HFF-Myc (cell line): ENCODE data around the gene PRKN.

Experiments
- DNase-seq: peaks from one replicate; pipeline ENCODE4 v3.0.0-alpha.2; 2011; ENCODE audit warnings: low read depth; ENCODE audit errors: extremely low read depth
- H3K4me3 ChIP-seq: replicated peaks from 2 replicates; pipeline ENCODE4 v1.5.1; 2011; ENCODE audit warnings: low read depth, mild to moderate bottlenecking, control low read depth, low read length
- TF ChIP-seq, protein P1 (sequence below): IDR thresholded peaks from 2 replicates; pipeline ENCODE4 v1.5.1; 2012; ENCODE audit warnings: mild to moderate bottlenecking, low read depth, low read length, control low read depth; ENCODE audit errors: missing control alignments

Gene PRKN

DNA sequence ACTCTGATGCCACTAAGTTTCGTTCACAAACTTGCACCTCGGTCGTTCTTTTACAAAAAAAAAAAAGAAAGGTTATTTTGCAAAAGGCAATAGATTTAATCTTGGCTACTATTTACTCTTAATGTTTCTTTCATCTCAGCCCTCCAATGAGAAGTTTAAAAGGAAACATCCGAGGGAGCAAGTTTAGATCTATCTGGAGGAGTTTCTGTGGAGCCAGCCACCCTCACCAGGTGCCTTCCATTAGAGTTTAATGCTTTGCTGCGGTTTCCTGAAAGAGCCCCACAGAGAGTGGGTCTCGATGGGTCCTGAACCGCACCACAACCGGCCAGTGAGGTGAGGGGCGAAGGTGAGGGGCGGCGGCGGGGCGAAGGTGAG is 632 bp downstream of the PRKN start:
- H3K4me3 ChIP-seq = peak overlapping the region; percentile 62
- TF ChIP-seq, protein P1, sequence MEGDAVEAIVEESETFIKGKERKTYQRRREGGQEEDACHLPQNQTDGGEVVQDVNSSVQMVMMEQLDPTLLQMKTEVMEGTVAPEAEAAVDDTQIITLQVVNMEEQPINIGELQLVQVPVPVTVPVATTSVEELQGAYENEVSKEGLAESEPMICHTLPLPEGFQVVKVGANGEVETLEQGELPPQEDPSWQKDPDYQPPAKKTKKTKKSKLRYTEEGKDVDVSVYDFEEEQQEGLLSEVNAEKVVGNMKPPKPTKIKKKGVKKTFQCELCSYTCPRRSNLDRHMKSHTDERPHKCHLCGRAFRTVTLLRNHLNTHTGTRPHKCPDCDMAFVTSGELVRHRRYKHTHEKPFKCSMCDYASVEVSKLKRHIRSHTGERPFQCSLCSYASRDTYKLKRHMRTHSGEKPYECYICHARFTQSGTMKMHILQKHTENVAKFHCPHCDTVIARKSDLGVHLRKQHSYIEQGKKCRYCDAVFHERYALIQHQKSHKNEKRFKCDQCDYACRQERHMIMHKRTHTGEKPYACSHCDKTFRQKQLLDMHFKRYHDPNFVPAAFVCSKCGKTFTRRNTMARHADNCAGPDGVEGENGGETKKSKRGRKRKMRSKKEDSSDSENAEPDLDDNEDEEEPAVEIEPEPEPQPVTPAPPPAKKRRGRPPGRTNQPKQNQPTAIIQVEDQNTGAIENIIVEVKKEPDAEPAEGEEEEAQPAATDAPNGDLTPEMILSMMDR = no peak
- DNase-seq = no peak

DNA sequence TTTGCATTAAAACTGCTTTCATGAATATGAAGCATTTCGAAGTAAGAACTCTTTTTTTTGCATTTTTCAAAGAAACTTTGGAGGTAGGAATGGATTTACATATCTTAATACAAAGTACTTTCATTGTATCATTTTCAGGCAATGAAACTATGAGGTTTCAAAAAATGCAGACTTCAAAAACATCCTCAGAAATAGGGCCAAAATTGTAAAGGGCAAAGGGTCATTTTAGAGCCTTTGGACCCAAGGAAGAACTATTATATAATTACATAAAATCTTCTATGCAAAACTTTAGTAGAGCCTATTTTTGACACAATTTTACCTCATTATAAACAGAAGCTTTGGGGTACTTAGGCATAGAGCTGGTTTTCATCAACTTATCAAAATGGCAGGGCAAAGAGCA is 4.9 kb downstream of the PRKN start:
- no peak overlapping the region for H3K4me3 ChIP-seq
- TF ChIP-seq, protein P1 = no peak
- DNase-seq = no peak

DNA sequence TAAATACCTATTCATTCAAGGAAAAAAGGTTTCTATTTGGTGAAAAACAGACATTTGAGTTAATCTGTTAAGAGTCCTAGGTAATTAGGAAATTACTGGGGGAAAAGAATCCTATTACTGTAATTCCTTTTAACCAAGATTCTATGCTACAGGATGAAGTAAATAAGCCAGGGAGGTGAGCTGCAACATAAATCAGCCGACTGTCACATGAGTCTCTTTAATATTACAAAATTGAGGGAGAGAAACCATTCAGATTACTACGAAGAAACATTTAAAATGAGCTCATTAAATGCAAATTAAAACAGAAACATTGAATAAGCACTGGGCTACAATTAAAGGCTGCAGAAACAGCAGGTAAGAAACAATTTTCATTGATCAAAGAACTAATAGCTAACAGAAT is 5.3 kb downstream of the PRKN start:
- TF ChIP-seq, protein P1 = no peak
- no peak for DNase-seq
- no peak overlapping the region for H3K4me3 ChIP-seq

DNA sequence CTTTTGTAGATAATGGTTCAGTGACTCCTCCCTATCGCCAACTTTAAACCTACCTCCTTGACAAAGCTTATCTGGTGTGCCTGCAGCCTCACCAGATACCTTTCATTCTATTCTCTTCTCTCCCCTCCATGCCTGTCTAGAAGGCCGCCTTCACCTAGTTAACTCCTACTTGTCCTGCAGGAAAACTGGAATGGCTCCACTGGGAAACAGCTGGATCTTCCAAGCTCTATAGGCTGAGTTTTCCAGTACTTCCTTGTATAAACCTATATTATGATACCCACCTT is 6.2 kb downstream of the PRKN start:
- H3K4me3 ChIP-seq = no peak overlapping the region
- no peak for DNase-seq
- TF ChIP-seq, protein P1 = no peak

DNA sequence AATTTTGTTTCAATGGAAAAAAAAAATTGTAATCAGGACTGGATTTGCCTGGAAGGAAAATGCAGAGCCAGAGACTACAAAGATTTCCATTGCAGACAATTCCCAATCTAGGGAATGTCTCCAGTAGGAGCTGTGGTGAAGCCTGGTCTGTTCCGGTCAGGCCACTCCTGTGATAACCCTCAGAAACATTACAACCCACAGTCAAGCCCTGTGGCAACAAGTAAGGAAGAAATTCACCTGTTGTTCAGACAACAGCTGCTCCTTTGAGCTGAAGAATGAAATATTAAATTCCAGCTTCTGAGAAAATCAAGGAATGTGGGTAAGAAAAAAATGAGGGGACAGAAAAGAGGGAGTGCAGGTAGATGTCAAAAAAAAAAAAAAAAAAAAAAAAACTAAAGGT is 8.0 kb downstream of the PRKN start:
- TF ChIP-seq, protein P1 = no peak
- no peak for DNase-seq
- H3K4me3 ChIP-seq = no peak overlapping the region

DNA sequence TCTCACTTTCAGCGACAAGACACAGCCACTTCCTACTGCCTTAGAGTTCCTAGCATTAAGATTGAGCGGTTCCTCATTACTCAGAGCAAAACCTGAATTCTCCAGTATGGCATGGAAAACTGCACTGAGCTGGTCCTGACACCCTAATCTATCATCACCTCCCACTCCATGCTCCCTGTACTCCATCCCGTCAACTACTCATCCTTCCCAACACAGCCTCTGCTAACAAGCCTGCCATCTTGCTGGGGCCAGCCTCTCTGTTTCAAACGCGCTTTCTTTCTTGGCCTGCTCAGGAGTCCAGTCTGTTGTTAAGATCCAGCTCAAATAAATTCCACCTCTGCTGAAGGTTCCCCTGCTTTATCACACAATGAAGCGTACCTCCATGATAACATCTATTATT is 12.0 kb downstream of the PRKN start:
- TF ChIP-seq, protein P1 = no peak

DNA sequence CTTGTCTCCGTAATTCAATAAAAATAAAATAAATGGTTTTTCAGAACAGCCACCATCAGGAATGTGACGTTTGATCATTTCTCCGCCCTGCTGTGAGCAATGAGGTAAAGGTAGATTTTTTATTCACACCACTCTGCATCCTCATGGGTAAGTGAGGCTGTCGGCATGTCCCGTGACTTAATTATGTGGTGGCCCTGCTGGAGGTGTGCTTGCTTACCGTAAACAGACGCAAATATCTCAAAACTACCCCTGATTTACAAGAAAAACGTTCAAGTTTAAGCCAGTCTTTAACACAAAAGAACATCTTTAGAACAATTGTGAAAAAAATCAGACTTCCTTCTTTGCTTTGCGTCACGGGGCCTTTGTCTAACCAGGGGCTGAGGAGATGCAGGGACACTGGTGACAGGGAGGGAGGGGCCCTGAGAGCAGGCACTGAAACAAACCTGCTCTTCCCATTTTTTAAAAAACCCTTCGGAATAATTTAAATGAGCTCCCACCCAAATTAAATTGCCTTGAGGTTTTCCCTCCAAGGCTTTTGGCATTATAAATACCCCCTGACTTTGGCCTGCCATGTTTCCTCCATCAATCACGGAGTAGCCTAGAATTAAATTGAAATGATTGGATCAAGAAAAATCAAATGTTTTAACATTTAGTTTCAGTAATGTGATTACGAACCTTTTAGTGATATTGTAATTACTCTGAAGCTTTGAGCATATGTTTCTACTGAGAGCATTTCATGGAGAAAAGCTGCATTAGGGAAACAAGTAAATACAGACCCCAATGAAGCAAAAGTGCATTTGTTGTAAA is 13.4 kb downstream of the PRKN start:
- TF ChIP-seq, protein P1 = no peak
- no peak for DNase-seq
- H3K4me3 ChIP-seq = no peak overlapping the region

More for the DNA sequence above, 12.0 kb downstream of the PRKN start:
- no peak overlapping the region for H3K4me3 ChIP-seq
- no peak for DNase-seq
